T-helper 17 cell (primary cell): ENCODE measurements around the gene CFAP97. TPM values are rescaled to one million over a fixed set of nuclear protein-coding genes. Genes with fewer than 3 reads are reported as not detected.
A peak's percentile ranks its signal among the peaks of the same experiment; 100 is the strongest.
"Not testable (repeated sequence)": the region's sequence is repeated elsewhere in the genome, so short reads cannot be mapped to it uniquely, and the experiment has no call there.

Experiments used
- ATAC-seq: fragments of 150-1000 bp; cut with Tn5 transposase; 2 replicates; pipeline ENCODE4 v1.10.0; 2021; ENCODE audit warnings: mild to moderate bottlenecking, moderate library complexity
- DNase-seq, 3 donors: peaks; one replicate each; pipeline versions ENCODE4 v3.0.0 to v3.0.0-alpha.2; 2020 to 2021
- H3K9me3 ChIP-seq: one replicate; pipeline ENCODE4 v1.7.0; 2013; ENCODE audit warnings: low read length, mild to moderate bottlenecking; ENCODE audit not compliant: control insufficient read depth, poor library complexity, severe bottlenecking
- H3K27ac Mint-ChIP-seq: one replicate; pipeline ENCODE4 v1.8.0; 2022; ENCODE audit warnings: mild to moderate bottlenecking, moderate library complexity, mixed read lengths
- H3K27me3 Mint-ChIP-seq: one replicate; pipeline ENCODE4 v1.8.0; 2022; ENCODE audit warnings: mixed read lengths
- H3K36me3 Mint-ChIP-seq: one replicate; pipeline ENCODE4 v1.8.0; 2022; ENCODE audit warnings: low read depth, mixed read lengths
- H3K4me1 Mint-ChIP-seq: one replicate; pipeline ENCODE4 v1.8.0; 2022; ENCODE audit warnings: mild to moderate bottlenecking, mixed read lengths
- H3K4me3 Mint-ChIP-seq: one replicate; pipeline ENCODE4 v1.8.0; 2022; ENCODE audit warnings: mild to moderate bottlenecking, moderate library complexity, mixed read lengths
- total RNA-seq, 4 donors: library from RNA in 2 of 4; stranded (reverse) in 2 of 4; gene quantifications; one replicate each; pipeline ENCODE4 v1.2.3 and lab custom pipeline; 2022 to 2026

The CFAP97 gene
- total RNA-seq (10 to 100 TPM; 41.9 to 50.0 TPM), total RNA-seq (lab: John Stamatoyannopoulos, UW) (113 to 122 reads per million in 2 donors)

DNA sequence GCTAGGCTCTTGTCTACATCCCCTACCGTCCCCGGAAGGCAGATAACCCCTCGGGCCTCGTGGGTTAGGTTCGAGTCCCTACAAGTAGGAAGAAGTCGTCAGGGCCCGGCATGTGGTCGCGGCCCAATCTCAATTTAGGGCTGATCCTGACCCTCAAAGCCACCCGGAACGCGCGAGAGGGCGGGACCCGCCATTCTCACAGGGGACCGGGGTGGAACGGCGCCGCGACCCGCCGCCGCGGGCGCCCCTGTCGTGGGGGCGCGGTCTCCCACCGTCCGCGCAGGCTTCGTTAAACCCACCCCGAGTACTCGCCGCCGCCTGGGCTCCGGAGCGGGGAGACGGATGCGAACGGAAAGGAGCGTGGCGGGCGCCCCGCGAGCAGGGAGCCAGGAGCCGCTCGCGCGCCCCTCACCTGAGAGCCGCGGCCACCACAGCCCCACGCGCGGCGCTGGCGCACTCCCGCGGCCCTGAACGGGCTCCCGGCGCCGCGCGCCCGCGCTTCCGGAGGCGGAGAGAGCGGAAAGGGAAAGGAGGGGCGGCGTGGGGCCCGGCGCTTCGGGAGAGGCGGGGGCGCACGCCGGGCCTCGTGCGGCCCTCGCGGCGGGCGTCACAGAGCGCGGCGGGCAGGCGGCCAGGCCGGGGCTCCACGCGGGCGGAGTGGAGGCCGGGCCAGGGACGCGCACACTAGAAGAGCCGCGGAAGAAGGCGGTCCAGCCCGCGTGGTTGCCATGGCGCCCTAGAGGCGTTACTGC is at the start of gene CFAP97:
TSS of gene CFAP97 (minus strand) at position 515 of the 752 bp plus-strand sequence. CDS start 12,804 bp downstream, outside the sequence.
- no peaks in the 10 kb centered on the region for H3K9me3 ChIP-seq
- H3K27ac Mint-ChIP-seq: peak within 1 kb of the TSS; percentile 99
- H3K27me3 Mint-ChIP-seq: no peaks in the 10 kb centered on the region
- DNase-seq (peak; percentile 79 to 83 (median 83)), ATAC-seq (peak; percentile 85)
- no peaks in the 10 kb centered on the region for H3K36me3 Mint-ChIP-seq
- H3K4me1 Mint-ChIP-seq: peaks cover 45% of the 10 kb centered on the region
- peak within 1 kb of the TSS; percentile 97 for H3K4me3 Mint-ChIP-seq

DNA sequence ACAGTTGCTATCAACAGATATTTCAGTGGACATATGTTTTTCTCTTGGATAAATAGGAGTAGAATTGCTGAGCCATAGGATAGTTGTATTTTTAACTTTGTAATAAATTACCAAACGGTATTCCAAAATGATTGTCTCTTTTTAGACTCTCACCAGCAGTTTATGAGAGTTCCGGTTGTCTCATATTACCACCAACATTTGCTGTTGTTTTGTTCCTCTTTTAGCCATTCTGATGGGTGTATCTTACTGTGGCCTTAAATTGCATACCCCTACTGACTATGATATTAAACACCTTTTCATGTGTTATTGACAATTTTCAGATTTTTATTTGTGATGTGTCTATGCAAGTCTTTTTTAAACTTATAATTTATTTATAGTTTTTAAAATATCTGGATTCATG is 45.3 kb upstream of the CFAP97 start:
- H3K4me1 Mint-ChIP-seq: peaks cover 24% of the 10 kb centered on the region
- no peak for DNase-seq
- H3K27me3 Mint-ChIP-seq: no peaks in the 10 kb centered on the region
- H3K36me3 Mint-ChIP-seq: no peaks in the 10 kb centered on the region
- H3K4me3 Mint-ChIP-seq: no peak overlapping the region
- no peaks in the 10 kb centered on the region for H3K9me3 ChIP-seq
- ATAC-seq: no peak
- H3K27ac Mint-ChIP-seq: peak overlapping the region; percentile 16

DNA sequence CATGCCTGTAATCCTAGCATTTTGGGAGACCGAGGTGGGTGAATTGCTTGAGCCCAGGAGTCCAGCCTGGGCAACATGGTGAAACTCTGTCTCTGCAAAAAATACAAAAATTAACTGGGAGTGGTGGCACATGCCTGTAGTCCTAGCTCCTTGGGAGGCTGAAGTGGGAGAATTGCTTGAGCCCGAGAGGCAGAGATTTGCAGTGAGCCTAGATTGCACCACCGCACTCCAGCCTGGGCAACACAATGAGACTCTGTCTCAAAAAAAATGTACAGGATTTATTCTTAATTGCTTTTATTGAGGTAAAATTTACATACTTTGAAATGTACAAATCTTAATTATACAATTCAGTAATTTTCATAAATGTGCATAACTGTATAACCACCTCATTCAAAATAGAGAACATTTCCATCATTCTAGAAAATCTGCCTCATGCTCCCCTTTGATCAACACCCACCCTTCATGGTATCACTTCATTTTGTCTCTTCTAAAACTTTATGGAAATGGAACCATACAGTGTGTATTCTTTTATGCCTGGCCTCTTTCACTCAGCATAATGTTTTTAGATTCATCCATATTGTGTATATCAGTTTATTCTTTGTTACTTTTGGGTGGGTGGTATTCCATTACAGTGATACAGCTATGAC is 44.7 kb upstream of the CFAP97 start:
- H3K27me3 Mint-ChIP-seq: no peaks in the 10 kb centered on the region
- H3K36me3 Mint-ChIP-seq: no peaks in the 10 kb centered on the region
- no peak overlapping the region for H3K4me3 Mint-ChIP-seq
- H3K27ac Mint-ChIP-seq: peak overlapping the region; percentile 16
- no peaks in the 10 kb centered on the region for H3K9me3 ChIP-seq
- no peak for ATAC-seq
- DNase-seq: no peak
- peaks cover 20% of the 10 kb centered on the region for H3K4me1 Mint-ChIP-seq

DNA sequence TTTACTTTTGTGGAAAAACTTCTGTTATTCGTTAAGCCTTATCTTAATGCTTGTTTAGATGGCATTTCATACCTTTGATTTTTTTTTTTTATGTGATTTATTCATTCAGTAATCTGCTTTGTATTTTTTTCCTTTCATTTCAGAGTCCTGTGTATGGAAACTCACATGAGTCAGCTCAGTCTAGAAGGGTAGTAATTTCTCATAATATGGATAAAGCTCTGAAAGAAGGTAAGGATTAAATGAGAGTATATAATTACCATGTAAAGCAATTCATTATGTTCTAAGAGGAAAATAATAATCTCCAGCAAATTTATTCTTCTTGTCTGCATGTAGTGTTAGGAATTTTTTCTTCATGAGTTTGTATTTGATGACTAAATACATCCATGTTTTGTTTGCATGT is 43.4 kb upstream of the CFAP97 start:
- no peak overlapping the region for H3K27ac Mint-ChIP-seq
- no peak for DNase-seq

DNA sequence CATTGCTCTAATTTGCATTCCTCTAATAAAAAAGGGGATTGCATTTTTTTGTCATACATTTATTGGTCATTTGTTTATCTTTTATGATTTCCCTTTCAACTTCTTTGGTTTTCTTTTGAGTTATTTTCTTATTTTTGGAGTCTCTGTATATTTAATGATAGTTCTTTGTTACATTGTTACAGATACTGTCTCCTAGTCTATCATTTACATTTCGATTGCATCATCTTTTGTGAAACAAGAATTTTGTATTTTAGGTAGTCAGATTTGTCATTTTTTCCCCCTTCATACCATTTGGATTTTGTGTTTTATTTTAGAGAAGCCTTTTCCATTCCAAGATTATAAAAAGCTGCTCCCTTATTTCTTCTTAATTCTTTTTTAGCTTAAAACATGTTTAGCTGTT is 42.7 kb upstream of the CFAP97 start:
- no peak overlapping the region for H3K4me3 Mint-ChIP-seq
- no peaks in the 10 kb centered on the region for H3K9me3 ChIP-seq
- ATAC-seq (no peak), DNase-seq (no peak)
- H3K4me1 Mint-ChIP-seq: peaks cover 11% of the 10 kb centered on the region
- H3K27ac Mint-ChIP-seq: no peak overlapping the region
- no peaks in the 10 kb centered on the region for H3K36me3 Mint-ChIP-seq
- H3K27me3 Mint-ChIP-seq: no peaks in the 10 kb centered on the region

More for the DNA sequence above, 43.4 kb upstream of the CFAP97 start:
- Mint-ChIP-seq H3K36me3 (no peaks in the 10 kb centered on the region), H3K4me3 (no peak overlapping the region), H3K4me1 (peaks cover 16% of the 10 kb centered on the region), H3K27me3 (no peaks in the 10 kb centered on the region)
- no peaks in the 10 kb centered on the region for H3K9me3 ChIP-seq
- ATAC-seq: no peak

DNA sequence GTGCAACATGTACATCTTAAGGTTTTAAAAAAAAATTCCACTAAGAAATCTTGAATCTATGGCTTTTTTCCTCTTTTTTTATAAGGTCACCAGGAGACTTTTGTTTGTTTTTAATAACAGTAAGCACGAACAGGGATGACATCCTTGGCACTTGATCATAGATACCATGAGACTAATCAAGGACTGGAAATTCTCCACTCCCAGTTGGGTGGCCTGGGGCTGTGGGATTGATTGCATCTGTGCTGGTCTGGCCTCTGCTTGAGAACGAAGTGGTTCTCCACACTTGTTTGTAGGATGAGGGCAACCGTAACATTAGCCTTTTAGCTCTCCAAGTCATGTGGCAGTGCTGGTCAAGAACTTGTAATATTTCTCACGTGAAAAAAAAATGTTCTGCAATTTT is 41.0 kb upstream of the CFAP97 start:
- Mint-ChIP-seq H3K36me3 (no peaks in the 10 kb centered on the region), H3K27me3 (no peaks in the 10 kb centered on the region), H3K4me1 (peaks cover under 1% of the 10 kb centered on the region), H3K4me3 (no peak overlapping the region), H3K27ac (no peak overlapping the region)
- DNase-seq (no peak), ATAC-seq (no peak)
- no peaks in the 10 kb centered on the region for H3K9me3 ChIP-seq

DNA sequence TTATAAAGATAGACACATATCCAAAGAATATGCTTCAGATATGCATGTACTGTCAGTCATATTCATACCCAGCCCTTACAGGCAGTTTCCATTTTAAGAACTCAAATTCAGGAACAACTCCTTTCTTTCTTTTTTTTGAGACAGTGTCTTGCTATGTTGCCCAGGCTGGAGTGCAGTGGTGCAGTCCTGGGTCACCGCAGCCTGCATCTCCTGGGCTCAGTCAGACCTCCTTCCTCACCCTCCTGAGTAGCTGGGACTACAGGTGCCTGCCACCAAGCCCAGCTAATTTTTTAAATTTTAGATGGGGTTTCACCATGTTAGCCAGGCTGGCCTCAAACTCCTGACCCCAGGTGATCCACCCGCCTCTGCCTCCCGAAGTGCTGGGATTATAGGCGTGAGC is 40.1 kb upstream of the CFAP97 start:
- H3K9me3 ChIP-seq: no peaks in the 10 kb centered on the region
- no peaks in the 10 kb centered on the region for H3K36me3 Mint-ChIP-seq
- ATAC-seq (no peak), DNase-seq (no peak)
- H3K27ac Mint-ChIP-seq: no peak overlapping the region
- no peaks in the 10 kb centered on the region for H3K27me3 Mint-ChIP-seq
- H3K4me3 Mint-ChIP-seq: no peak overlapping the region
- H3K4me1 Mint-ChIP-seq: no peaks in the 10 kb centered on the region

DNA sequence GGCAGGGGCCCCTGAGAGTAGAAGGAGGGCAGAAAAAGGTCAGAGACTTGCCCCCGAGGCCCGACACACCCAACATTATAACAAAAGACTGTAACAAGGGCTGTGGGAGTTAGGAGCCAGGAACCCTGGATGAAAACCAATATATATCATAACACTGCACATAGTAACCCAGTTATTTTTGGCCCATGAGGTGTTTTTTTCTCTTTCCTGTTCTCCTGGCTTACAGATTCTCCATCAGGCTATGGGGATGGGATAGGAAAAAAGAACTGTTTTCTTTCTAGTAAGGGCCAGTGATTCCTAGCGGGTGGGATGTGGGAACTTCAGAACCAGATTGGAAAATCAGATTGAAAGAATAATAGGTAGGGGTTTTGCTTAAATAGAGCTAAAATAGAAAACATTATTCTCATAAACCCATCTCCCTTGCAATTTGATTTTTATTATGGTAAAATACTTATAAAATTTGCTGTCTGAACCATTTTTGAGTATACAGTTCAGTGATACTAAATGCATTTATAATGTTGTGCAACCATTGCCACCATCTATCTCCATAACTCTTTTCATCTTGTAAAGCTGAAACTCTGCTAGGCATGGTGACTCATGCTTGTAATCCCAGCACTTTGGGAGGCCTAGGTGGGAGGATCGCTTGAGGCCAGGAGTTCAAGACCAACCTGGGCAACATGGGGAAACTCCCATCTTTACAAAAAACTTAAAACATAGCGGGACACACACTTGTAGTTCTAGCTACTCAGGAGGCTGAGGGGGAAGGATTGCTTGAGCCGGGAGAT is 39.1 kb upstream of the CFAP97 start:
- Mint-ChIP-seq H3K27me3 (no peaks in the 10 kb centered on the region), H3K4me1 (no peaks in the 10 kb centered on the region), H3K27ac (no peak overlapping the region), H3K4me3 (no peak overlapping the region), H3K36me3 (no peaks in the 10 kb centered on the region)
- DNase-seq (no peak), ATAC-seq (no peak)
- H3K9me3 ChIP-seq: no peaks in the 10 kb centered on the region

DNA sequence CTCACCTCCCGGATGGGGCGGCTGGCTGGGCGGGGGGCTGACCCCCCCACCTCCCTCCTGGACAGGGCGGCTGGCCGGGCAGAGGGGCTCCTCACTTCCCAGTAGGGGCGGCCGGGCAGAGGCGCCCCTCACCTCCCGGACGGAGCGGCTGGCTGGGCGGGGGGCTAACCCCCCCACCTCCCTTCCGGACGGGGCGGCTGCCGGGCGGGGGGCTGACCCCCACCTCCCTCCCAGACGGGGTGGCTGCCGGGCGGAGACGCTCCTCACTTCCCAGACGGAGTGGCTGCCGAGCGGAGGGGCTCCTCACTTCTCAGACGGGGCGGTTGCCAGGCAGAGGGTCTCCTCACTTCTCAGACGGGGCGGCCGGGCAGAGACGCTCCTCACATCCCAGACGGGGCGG is 36.7 kb upstream of the CFAP97 start:
- H3K4me1 Mint-ChIP-seq, DNase-seq, H3K9me3 ChIP-seq, H3K27me3 Mint-ChIP-seq, ATAC-seq, H3K27ac Mint-ChIP-seq, H3K4me3 Mint-ChIP-seq, H3K36me3 Mint-ChIP-seq: not testable (repeated sequence)

DNA sequence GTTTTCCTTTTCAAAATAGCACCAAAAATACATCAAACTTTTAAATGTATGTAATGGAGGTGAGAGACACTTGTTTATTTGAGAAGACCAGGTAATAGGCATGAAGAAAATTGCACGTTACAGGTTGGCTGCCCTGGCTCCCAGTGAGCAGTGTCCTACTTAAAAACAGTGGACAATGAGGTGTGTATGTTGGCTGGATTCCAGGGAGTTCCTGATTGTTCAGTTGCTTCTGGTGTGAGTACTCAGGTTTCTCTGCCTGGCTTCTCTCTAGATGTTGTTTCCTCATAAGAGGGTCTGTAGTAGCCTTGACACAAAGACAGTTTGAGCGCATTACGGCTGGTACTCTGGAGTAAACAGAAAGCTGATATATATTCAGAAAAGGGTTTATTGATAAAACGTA is 35.0 kb upstream of the CFAP97 start:
- no peak for DNase-seq
- Mint-ChIP-seq H3K36me3 (no peaks in the 10 kb centered on the region), H3K27me3 (no peaks in the 10 kb centered on the region), H3K27ac (no peak overlapping the region), H3K4me1 (peaks cover 5% of the 10 kb centered on the region), H3K4me3 (no peak overlapping the region)
- H3K9me3 ChIP-seq: no peaks in the 10 kb centered on the region
- no peak for ATAC-seq

DNA sequence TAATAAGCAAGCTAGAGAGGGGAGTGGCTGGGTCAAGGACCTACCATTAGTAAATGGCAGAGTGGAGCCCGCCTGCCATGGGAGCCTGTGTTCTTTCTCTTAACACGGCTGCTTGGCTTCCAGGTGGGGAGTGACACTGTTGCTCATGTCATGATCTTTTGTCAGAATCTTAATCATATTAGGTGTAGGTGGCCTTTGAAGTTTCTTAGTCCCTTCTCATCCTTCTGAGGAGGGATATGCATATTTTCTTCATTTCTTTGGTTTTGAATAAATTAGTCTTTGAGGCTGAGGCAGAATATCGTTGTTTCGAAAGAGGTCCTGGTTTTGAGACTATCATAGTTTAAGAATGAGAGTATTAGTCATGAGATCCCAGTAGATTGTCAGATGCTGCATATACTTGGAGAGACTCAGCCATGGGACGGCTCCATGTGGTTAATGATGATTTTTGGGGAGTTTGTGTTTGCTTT is 34.4 kb upstream of the CFAP97 start:
- no peak for DNase-seq
- H3K27ac Mint-ChIP-seq: no peak overlapping the region
- ATAC-seq: no peak
- no peaks in the 10 kb centered on the region for H3K27me3 Mint-ChIP-seq
- no peak overlapping the region for H3K4me3 Mint-ChIP-seq
- peaks cover 5% of the 10 kb centered on the region for H3K4me1 Mint-ChIP-seq
- H3K9me3 ChIP-seq: no peaks in the 10 kb centered on the region
- no peaks in the 10 kb centered on the region for H3K36me3 Mint-ChIP-seq

DNA sequence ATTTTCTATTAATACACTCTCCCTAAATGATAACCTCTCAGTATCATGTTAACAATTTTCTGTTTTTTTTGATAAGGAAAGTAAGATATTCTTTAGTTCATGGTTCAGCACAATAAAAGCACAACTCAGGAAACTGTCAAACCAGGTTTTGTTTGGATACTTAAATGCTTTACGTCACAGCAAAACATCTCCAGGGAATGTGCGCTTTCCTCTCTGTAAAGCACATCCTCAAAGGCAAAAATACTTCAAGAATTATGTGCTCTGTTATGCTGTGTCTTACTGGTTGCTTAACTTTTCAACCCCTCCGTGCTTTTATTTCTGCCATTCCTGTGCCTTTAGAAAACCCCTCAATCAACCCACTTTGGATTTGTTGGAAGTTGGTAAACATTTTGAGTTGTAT is 33.4 kb upstream of the CFAP97 start:
- ATAC-seq (no peak), DNase-seq (no peak)
- H3K4me3 Mint-ChIP-seq: no peak overlapping the region
- no peaks in the 10 kb centered on the region for H3K27me3 Mint-ChIP-seq
- no peaks in the 10 kb centered on the region for H3K9me3 ChIP-seq
- no peaks in the 10 kb centered on the region for H3K36me3 Mint-ChIP-seq
- H3K27ac Mint-ChIP-seq: no peak overlapping the region
- H3K4me1 Mint-ChIP-seq: peaks cover 7% of the 10 kb centered on the region

DNA sequence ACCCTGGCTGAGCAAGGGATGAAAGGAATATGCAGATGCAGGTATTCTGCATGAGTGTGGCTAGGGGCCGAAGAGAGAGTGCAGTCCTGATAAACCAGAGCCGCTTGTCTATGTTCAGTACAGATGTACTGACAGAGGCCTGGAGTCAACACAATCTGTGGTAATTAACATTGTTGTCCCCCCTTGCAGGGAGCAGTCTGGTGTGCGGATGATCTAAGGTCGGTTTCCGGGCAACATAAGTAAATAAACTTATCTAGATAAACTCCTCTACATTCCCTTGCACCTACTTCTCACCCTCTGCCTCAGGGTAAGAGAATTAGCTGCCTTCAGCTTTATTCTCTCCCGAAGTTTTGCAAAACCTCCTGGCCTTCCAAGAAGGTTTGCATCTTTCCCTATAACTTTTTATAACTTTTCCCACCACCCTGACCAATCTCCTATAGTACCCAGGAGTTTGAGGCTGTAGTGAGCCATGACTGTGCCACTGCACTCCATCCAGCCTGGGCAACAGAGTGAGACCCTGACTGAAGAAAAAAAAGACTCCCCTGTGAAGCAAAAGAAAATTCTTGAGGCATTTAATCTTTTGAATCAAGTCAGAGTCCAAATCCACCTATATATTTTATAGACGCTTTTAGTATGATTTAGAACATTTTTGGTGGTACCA is 32.2 kb upstream of the CFAP97 start:
- peak; percentile 72 for ATAC-seq
- H3K4me1 Mint-ChIP-seq: peaks cover 9% of the 10 kb centered on the region
- peak overlapping the region; percentile 84 for H3K27ac Mint-ChIP-seq
- no peak overlapping the region for H3K4me3 Mint-ChIP-seq
- DNase-seq: no peak
- H3K27me3 Mint-ChIP-seq: no peaks in the 10 kb centered on the region
- H3K9me3 ChIP-seq: no peaks in the 10 kb centered on the region
- no peaks in the 10 kb centered on the region for H3K36me3 Mint-ChIP-seq
